Vagina (tissue), 2 donors: ENCODE results near the gene IMP3.

Experiments
- POLR2A ChIP-seq, 2 donors: fragments of 450-650 bp; IDR thresholded peaks; one replicate each; pipeline ENCODE4 v1.6.1; 2017; ENCODE audit warnings: antibody characterized with exemption in 2 of 2, mild to moderate bottlenecking in 2 of 2, moderate library complexity in 2 of 2
- TF ChIP-seq, protein P1 (sequence below), 3 experiments: fragments of 450-650 bp in 2 of 3; fragments of 200-600 bp in 1 of 3; sonication (generic) in 1 of 3; IDR thresholded peaks; one replicate each; pipeline ENCODE4 v1.5.1; 2017 to 2019; ENCODE audit warnings: antibody characterized with exemption in 3 of 3, mild to moderate bottlenecking in 2 of 3, moderate library complexity in 2 of 3

- TF ChIP-seq, protein P1, sequence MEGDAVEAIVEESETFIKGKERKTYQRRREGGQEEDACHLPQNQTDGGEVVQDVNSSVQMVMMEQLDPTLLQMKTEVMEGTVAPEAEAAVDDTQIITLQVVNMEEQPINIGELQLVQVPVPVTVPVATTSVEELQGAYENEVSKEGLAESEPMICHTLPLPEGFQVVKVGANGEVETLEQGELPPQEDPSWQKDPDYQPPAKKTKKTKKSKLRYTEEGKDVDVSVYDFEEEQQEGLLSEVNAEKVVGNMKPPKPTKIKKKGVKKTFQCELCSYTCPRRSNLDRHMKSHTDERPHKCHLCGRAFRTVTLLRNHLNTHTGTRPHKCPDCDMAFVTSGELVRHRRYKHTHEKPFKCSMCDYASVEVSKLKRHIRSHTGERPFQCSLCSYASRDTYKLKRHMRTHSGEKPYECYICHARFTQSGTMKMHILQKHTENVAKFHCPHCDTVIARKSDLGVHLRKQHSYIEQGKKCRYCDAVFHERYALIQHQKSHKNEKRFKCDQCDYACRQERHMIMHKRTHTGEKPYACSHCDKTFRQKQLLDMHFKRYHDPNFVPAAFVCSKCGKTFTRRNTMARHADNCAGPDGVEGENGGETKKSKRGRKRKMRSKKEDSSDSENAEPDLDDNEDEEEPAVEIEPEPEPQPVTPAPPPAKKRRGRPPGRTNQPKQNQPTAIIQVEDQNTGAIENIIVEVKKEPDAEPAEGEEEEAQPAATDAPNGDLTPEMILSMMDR (IDR thresholded peaks at IDR 0.05), result peak in 2 of 3 experiments; percentile 27 to 38
- TF ChIP-seq POLR2A (IDR thresholded peaks at IDR 0.05), result peak in 1 of 2 donors; percentile 53
Measured at GRCh38 chr15:75647370-75648155, 7.5 kb upstream of the IMP3 start, which contains the start of gene SNX33.
